Panc1 (cell line): ENCODE results near the gene TLCD5.
A peak's percentile ranks its signal among the peaks of the same experiment; 100 is the strongest.

Source experiments
- POLR2AphosphoS5 ChIP-seq: IDR thresholded peaks from 2 replicates; pipeline ENCODE4 v1.6.1; 2012; ENCODE audit warnings: mild to moderate bottlenecking, low read depth, low read length, moderate library complexity
- TF ChIP-seq, protein P1 (sequence below): fragments of 450-650 bp; IDR thresholded peaks from 2 replicates; pipeline ENCODE4 v1.5.1; 2017; ENCODE audit warnings: mild to moderate bottlenecking

- TF ChIP-seq, protein P1, sequence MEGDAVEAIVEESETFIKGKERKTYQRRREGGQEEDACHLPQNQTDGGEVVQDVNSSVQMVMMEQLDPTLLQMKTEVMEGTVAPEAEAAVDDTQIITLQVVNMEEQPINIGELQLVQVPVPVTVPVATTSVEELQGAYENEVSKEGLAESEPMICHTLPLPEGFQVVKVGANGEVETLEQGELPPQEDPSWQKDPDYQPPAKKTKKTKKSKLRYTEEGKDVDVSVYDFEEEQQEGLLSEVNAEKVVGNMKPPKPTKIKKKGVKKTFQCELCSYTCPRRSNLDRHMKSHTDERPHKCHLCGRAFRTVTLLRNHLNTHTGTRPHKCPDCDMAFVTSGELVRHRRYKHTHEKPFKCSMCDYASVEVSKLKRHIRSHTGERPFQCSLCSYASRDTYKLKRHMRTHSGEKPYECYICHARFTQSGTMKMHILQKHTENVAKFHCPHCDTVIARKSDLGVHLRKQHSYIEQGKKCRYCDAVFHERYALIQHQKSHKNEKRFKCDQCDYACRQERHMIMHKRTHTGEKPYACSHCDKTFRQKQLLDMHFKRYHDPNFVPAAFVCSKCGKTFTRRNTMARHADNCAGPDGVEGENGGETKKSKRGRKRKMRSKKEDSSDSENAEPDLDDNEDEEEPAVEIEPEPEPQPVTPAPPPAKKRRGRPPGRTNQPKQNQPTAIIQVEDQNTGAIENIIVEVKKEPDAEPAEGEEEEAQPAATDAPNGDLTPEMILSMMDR, result no peak
- peak; percentile 85 for TF ChIP-seq POLR2AphosphoS5
Observed at GRCh38 chr11:120331301-120331996, 6.3 kb downstream of the TLCD5 start.
